Kasumi-1 (cell line): ENCODE data around the gene TRIM17.
A peak's percentile ranks its signal among the peaks of the same experiment; 100 is the strongest.

Source experiments
- DNase-seq, 2 experiments: peaks; one replicate each; lab custom pipeline; 2025; lab: John Stamatoyannopoulos, UW

The TRIM17 gene

DNA sequence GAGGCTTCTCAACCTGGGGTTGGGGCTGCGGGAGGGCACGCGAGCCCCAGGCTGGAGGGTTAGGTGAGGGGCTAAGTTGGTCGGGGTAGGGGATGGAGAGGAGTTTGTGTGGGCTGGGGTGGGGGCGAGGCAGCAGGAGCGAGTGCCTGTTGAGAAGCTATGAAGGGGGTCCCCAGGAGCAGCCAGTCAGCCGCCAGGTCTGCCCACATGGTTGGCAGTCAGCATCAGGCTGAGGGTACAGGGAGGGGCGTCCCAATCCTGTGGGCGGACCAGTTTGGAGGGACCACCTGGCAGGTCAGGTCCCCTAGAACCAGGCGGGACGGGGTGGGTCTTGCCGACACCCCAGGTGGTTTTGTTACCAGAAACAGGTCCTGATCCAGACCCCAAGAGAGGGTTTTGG is 400 bp upstream of the TRIM17 start:
- no peak for DNase-seq

- DNase-seq, result no peak
Observed at GRCh38 chr1:228415853-228416216, 826 bp downstream of the TRIM17 start.

- no peak for DNase-seq
Observed at GRCh38 chr1:228415221-228415620, 1.4 kb downstream of the TRIM17 start.

- no peak for DNase-seq
Observed at GRCh38 chr1:228414511-228415211, 2.0 kb downstream of the TRIM17 start.

DNA sequence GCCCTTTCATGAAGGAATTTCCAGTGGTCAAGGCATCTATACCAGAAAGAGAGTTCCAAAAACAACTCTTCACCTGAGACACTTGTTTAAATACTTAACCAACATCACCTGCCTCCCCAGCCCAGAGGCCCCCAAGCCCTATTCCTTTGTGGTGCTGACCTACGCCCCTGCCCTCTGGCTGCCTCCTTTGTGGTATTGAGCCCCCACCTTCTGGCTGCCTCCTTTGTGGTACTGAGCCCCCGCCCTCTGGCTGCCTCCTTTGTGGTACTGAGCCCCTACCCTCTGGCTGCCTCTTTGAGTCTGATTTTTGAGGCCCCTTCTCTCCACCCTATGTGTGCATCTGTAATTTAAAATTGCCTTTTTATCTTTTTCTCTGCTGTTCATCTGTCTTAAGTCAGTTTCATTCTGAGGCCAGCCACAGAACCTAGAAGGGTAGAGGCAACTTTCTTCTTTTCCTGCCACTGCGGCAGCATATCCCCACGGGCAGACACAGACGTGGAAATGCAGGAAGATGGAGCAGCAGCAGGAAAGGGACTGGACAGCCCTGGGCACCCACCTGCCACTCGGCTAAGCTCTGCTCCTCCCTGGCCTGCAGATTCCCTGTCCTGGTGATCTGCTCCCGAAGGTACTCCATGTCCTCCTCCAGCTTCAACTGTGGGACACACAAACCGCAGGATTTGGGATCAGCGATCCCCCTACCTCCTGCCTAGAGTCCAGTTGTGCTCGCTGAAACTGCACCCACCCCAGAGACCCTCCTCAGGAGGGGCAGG is 3.2 kb downstream of the TRIM17 start:
- DNase-seq, result no peak

GRCh38 chr1:228411548-228412430 is 4.9 kb downstream of the TRIM17 start:
- no peak for DNase-seq

GRCh38 chr1:228411121-228411520 is 5.5 kb downstream of the TRIM17 start:
- no peak for DNase-seq

DNA sequence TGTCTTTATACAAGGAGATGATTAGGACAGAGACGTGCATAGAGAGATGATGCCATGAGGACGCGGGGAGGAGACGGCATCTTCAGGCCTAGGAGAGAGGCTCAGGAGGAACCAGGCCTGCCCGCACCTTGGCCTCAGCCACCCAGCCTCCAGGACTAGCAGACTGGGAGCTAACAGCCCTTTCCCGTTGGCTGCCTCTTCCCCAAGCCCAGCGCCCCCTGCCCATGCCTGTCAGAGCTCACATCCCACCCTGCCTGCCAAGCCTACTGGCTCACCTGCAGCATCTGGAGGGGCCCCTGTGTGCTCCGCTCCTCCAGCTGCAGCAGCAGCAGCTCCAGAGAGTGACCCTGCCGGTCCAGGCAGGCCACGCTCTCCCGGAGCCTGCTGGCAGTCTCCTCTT is 6.0 kb downstream of the TRIM17 start:
- DNase-seq, result no peak

DNA sequence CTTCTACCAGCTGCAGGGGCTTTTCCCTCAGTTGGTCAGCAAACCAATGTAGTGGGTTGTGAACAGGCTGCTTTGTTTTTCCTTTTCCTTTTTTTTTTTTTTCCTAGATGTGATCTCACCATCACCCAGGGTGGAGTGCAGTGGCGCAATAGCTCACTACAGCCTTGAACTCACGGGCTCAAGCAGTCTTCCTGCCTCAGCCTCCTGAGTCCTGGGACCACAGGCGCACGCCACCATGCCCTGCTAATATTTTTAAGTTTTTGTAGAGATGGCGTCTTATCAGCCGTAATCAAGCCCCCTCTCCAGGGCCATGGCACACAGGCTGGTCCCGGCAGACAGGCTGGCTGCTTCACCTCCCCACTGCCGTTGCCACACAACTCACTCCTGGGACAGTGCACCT is 6.6 kb downstream of the TRIM17 start:
- no peak for DNase-seq

DNA sequence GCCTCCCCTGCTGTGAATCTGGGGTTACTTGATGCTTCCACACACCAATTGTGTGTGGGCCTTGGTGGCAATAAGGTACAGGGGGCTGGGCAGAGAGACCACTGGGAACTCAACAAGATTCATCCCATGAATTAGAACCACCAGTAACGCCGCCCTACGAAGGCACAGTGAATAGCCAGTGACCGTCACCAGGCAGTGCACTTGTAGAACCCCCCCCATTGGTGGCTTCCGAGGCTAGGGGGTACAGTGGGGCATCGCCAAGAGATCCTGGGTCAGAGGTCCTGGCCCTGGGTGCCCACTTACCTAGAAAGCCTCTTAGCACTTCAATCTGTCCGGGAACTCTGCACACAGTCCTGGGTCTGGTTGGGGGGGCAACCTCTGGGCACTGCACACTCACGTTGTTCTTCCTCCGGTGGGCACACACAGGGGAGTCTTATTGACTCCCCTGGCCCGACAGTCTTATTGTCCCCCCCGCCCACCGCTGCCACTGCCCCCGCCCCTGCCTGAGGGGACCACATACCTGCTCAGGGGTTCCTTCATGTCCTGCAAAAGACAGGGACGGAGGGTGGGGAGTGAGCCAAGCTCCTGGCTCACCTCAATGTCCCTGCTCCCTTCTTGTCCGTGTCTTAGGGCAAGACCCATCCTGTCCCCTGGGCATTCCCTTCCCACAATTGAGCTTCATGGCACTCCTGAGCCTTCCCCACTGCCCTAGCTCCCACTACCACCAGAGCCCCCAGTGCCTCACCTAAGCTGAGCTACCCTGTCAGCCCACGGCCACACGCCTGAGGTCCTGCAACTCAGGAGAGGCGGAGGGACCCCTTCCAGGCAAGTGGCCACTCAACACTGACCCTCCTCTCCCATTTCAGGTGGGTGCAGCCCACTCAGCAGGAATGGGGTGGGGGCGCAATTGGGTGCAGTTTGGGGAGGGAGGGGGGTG is 7.5 kb downstream of the TRIM17 start:
- no peak for DNase-seq

DNA sequence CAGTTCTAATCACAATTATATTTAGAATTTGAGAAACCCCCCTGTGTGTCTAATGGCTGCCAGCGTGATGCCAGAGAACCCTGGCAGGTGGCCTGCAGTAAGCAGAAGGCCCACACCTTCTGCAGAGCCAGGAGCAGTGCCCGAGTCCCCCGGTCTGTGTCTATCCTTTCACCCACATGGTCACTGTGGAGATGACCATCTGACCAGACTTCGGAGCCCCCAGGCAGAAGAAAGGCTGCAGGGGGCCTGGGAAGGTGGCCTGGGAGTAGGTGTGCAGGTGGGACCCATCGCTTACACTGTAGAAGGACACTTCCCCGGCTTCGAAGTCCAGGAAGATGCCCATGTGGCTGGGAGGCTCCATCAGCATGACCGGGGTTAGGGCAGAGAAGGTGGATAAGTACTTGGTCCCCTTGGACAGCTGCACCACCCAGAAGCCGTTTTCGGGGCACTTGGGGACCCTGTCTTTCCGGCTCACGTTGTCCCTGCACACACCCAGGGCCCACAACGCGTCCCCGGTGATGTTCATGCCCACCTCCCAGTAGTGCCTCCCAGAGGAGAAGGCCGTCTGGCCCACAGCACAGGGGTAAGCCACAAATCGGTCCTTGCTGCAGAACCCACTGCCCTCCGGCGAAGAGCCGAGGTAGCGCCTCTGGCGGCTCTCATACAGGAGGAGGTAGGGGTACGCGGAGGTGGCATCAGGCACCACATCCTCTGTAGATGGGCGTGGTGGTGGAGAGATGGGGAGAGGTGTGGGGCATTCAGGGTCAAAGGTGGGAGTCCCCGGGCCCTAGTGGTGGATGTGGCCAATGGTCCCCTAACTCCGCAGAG is 8.4 kb downstream of the TRIM17 start:
- DNase-seq, result no peak

- DNase-seq, result no peak
Observed at GRCh38 chr1:228407106-228408040, 9.3 kb downstream of the TRIM17 start.

DNA sequence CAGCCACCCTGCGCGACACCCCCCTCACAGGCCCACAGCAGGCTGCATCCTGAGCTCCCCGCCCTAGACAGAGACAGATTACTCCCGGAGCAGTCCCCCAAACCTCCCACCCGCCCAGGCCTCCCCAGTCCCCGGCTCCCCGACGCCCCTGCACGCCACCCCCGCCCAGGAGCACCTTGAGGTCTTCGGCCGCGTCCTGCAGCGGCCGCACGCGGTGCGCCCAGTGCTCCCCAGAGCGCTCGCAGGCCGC is 10.8 kb downstream of the TRIM17 start:
- DNase-seq, result peak in 1 of 2 experiments; percentile 3

- no peak for DNase-seq
Observed at GRCh38 chr1:228405200-228405978, 11.3 kb downstream of the TRIM17 start.

DNA sequence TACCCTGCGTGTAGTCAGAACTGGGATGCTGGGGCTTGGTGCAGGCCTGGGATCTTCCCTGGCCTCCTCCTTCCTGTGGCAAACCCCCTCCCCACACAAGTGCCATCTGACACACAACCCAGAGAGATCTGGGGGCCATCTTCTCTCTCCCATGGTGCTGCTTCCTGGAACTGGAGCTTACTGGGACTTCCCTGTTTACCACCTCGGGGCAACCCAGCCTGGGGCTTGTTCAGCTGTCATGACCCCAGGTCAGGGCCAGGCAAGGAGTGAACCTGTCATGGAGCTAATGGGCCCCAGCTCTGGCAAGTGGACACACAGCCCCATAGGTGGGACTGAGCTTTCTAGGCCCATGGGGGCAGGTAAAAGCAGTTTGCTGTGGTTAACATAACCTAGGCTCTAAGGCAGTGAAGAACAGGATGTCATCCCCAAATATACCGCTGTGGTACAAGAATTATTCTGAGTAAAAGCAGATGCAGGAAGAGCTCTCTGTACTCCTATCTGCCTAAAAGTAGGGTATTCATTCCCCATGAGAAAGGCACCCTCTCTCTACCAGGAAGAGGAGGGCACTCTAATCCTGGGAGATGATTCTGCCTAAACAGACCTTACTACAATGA is 12.4 kb downstream of the TRIM17 start:
- peak in 1 of 2 experiments; percentile 2 for DNase-seq

- DNase-seq, result no peak
Observed at GRCh38 chr1:228403231-228403631, 13.4 kb downstream of the TRIM17 start.

- no peak for DNase-seq
Observed at GRCh38 chr1:228402641-228403025, 14.0 kb downstream of the TRIM17 start.

GRCh38 chr1:228401782-228402640 is 14.7 kb downstream of the TRIM17 start:
- DNase-seq, result no peak
